Skin of body (tissue), 2 donors: ENCODE data around the gene SATB2. TPM values are rescaled to one million over a fixed set of nuclear protein-coding genes. Genes with fewer than 3 reads are reported as not detected.

ENCODE experiments used
- DNase-seq: peaks from one replicate; lab custom pipeline; 2025; lab: John Stamatoyannopoulos, UW
- total RNA-seq: library from RNA; depleted of rRNA; stranded (reverse); fragments of >200 nt; gene quantifications from one replicate; pipeline ENCODE4 v1.2.3, GENCODE V29; 2014

The SATB2 gene
- total RNA-seq, 1 donor from 2014 or later = 6.0 TPM

- DNase-seq = no peak
These were observed 199.4 kb downstream of the SATB2 start for GRCh38 chr2:199258291-199258690.

- no peak for DNase-seq
These were observed 200.2 kb downstream of the SATB2 start for GRCh38 chr2:199257261-199258224.

GRCh38 chr2:199230091-199230490, 227.6 kb downstream of the SATB2 start:
- DNase-seq = no peak

GRCh38 chr2:199228887-199229819, 228.6 kb downstream of the SATB2 start:
- no peak for DNase-seq

GRCh38 chr2:199223791-199224190, 233.9 kb downstream of the SATB2 start:
- DNase-seq = no peak

- DNase-seq = no peak
These were observed 236.8 kb downstream of the SATB2 start for GRCh38 chr2:199220920-199221319.

GRCh38 chr2:199219551-199219950, 238.2 kb downstream of the SATB2 start:
- DNase-seq = no peak
